HepG2 (cell line): Measurements from ENCODE around the gene MPZ. TPM values are rescaled to one million over a fixed set of nuclear protein-coding genes. Genes with fewer than 3 reads are reported as not detected.

ENCODE experiments used
- ATAC-seq: fragments of 200-7000 bp; cut with Tn5 transposase; 3 replicates; pipeline ENCODE4 v1.9.1; 2020; ENCODE audit warnings: mild to moderate bottlenecking, moderate library complexity
- BruUV-seq: library from RNA; stranded (reverse); fragments of 400-500 nt; replicated peaks from 2 replicates; lab custom pipeline; 2021; lab: Mats Ljungman, UMichigan
- CTCF ChIA-PET: fragments of 300-600 bp; formaldehyde crosslinking; extraction: SDS; loops from one replicate; lab custom pipeline; 2021; ENCODE audit warnings: low total read pairs, inconsistent platforms, low intra/inter-chr PET ratio; lab: Yijun Ruan, JAX
- POLR2A ChIA-PET: fragments of 350-600 bp; sonication (Branson Sonifier 250); formaldehyde crosslinking; loops from one replicate; lab custom pipeline; 2020; ENCODE audit warnings: antibody characterized with exemption, inconsistent platforms; lab: Yijun Ruan, JAX
- DNase-seq: peaks from one replicate; pipeline ENCODE4 v3.0.0-alpha.2; 2015; ENCODE audit warnings: low spot score
- FAIRE-seq: peaks from 3 replicates; lab custom pipeline; 2011; peaks lifted over from hg19 to GRCh38; lab: Jason Lieb, UNC
- H2AFZ ChIP-seq: one replicate; pipeline ENCODE4 v1.6.1; 2011; ENCODE audit warnings: low read length, inconsistent platforms
- H3K27ac ChIP-seq: fragments of 300-600 bp; 3 replicates; pipeline ENCODE4 v1.8.0; 2011; ENCODE audit warnings: mixed run types, mild to moderate bottlenecking, mixed read lengths, low read length, inconsistent platforms; ENCODE audit not compliant: insufficient read depth; ENCODE audit errors: extremely low read length
- H3K27me3 ChIP-seq, 2 experiments: fragments of 200-600 bp in 1 of 2; 2 replicates in 1 of 2; 3 replicates in 1 of 2; pipeline versions ENCODE4 v1.6.0 to v1.8.0; 2011; ENCODE audit warnings: low read length in 2 of 2, mild to moderate bottlenecking in 2 of 2, moderate library complexity in 2 of 2, inconsistent platforms in 1 of 2; ENCODE audit not compliant: insufficient read depth in 2 of 2, control insufficient read depth in 1 of 2
- H3K36me3 ChIP-seq, 2 experiments: fragments of 200-600 bp in 1 of 2; replicated peaks in 1 of 2; 2 replicates in 1 of 2; 3 replicates in 1 of 2; pipeline versions ENCODE4 v1.5.1 to v1.8.0; 2011; ENCODE audit warnings: low read length in 2 of 2, inconsistent platforms in 1 of 2; ENCODE audit not compliant: insufficient read depth in 2 of 2, control insufficient read depth in 1 of 2
- H3K4me1 ChIP-seq: 2 replicates; pipeline ENCODE4 v1.5.1; 2012; ENCODE audit warnings: low read length, inconsistent platforms; ENCODE audit not compliant: insufficient read depth
- H3K4me2 ChIP-seq: 2 replicates; pipeline ENCODE4 v1.6.0; 2011; ENCODE audit warnings: low read depth, low read length, inconsistent platforms
- H3K4me3 ChIP-seq, 3 experiments: fragments of 200-600 bp in 1 of 3; sonication (generic), shearing (Covaris generic) in 1 of 3; replicated peaks in 1 of 3; 2 replicates each; pipeline ENCODE4 v1.5.1; 2011 to 2016; ENCODE audit warnings: low read length in 3 of 3, inconsistent platforms in 2 of 3, low read depth in 2 of 3, mild to moderate bottlenecking in 2 of 3, control low read depth in 1 of 3, mixed read lengths in 1 of 3; ENCODE audit not compliant: insufficient read depth in 1 of 3
- H3K79me2 ChIP-seq: one replicate; pipeline ENCODE4 v1.6.1; 2011; ENCODE audit warnings: low read length, inconsistent platforms; ENCODE audit not compliant: insufficient read depth
- H3K9ac ChIP-seq: 2 replicates; pipeline ENCODE4 v1.6.0; 2011; ENCODE audit warnings: mild to moderate bottlenecking, low read depth, low read length, inconsistent platforms; ENCODE audit not compliant: insufficient read depth
- H3K9me3 ChIP-seq: 2 replicates; pipeline ENCODE4 v1.5.1; 2012; ENCODE audit warnings: mild to moderate bottlenecking, low read length
- H4K20me1 ChIP-seq: 2 replicates; pipeline ENCODE4 v1.6.0; 2011; ENCODE audit warnings: inconsistent platforms, mild to moderate bottlenecking, low read length, moderate library complexity; ENCODE audit not compliant: insufficient read depth
- AFF4 ChIP-seq: sonication (generic); formaldehyde crosslinking; IDR thresholded peaks from 2 replicates; pipeline ENCODE4 v1.4.0; 2020; ENCODE audit warnings: missing genetic modification reagents
- ARNT ChIP-seq: fragments of 450-650 bp; IDR thresholded peaks from 2 replicates; pipeline ENCODE4 v1.6.1; 2017
- ATAD3A ChIP-seq: sonication (generic); formaldehyde crosslinking; IDR thresholded peaks from 2 replicates; pipeline ENCODE4 v1.4.0; 2020; ENCODE audit warnings: missing genetic modification reagents
- ATF2 ChIP-seq: sonication (generic); formaldehyde crosslinking; IDR thresholded peaks from 2 replicates; pipeline ENCODE4 v1.4.0; 2020; ENCODE audit warnings: missing genetic modification reagents
- CBX1 ChIP-seq: IDR thresholded peaks from one replicate; pipeline ENCODE4 v1.6.1; 2016; ENCODE audit warnings: antibody characterized with exemption, low read depth
- CHD2 ChIP-seq: IDR thresholded peaks from 2 replicates; pipeline ENCODE4 v1.6.1; 2011; ENCODE audit warnings: low read depth, low read length, improper control_type of control experiment
- HMG20B ChIP-seq: conservative IDR thresholded peaks from 2 replicates; pipeline ENCODE4 v1.6.1; 2016; ENCODE audit warnings: missing genetic modification reagents, missing compliant biosample characterization
- NFIB ChIP-seq: sonication (generic); formaldehyde crosslinking; IDR thresholded peaks from 2 replicates; pipeline ENCODE4 v1.9.0; 2021; ENCODE audit warnings: missing genetic modification reagents, mild to moderate bottlenecking, borderline replicate concordance
- SCMH1 ChIP-seq: sonication (generic); formaldehyde crosslinking; IDR thresholded peaks from 2 replicates; pipeline ENCODE4 v1.9.0; 2021; ENCODE audit warnings: missing genetic modification reagents, mild to moderate bottlenecking, borderline replicate concordance
- SOX6 ChIP-seq, 2 experiments: fragments of 450-650 bp in 1 of 2; sonication (generic) in 1 of 2; formaldehyde crosslinking in 1 of 2; IDR thresholded peaks; 2 replicates each; pipeline versions ENCODE4 v1.4.0 to v1.6.1; 2017 to 2020; ENCODE audit warnings: antibody characterized with exemption in 1 of 2, mild to moderate bottlenecking in 1 of 2, missing genetic modification reagents in 1 of 2
- ZNF253 ChIP-seq: sonication (generic); formaldehyde crosslinking; IDR thresholded peaks from 2 replicates; pipeline ENCODE4 v1.8.0; 2022; ENCODE audit warnings: mild to moderate bottlenecking, missing genetic modification reagents, borderline replicate concordance
- ZNF550 ChIP-seq: sonication (generic); formaldehyde crosslinking; IDR thresholded peaks from 2 replicates; pipeline ENCODE4 v1.4.0; 2020; ENCODE audit warnings: mild to moderate bottlenecking, missing genetic modification reagents, borderline replicate concordance
- WGBS: methylation state at CpG from one replicate; pipeline ENCODE4 v1.1.6; 2017; ENCODE audit warnings: low lambda C conversion rate; 5-methylcytosine and 5-hydroxymethylcytosine counted together
- in situ Hi-C: cut with HindIII; loops from 2 replicates; pipeline ENCODE4 v1.10.0; 2017; ENCODE audit warnings: low pct_unique_long_range_greater_than_20kb; ENCODE audit not compliant: extremely low pct_ligation_motif_present
- intact Hi-C: fragments of 100-400 bp; cut with micrococcal nuclease; formaldehyde crosslinking; loops from one replicate; pipeline ENCODE4 v1.10.0; 2022; ENCODE audit not compliant: unreplicated experiment
- polyA plus RNA-seq, 8 experiments: library from polyadenylated mRNA; depleted of rRNA in 3 of 8; stranded (reverse) in 7 of 8; unstranded in 1 of 8; fragments of >200 nt; fragmentation: Illumina TruSeq in 4 of 8; extraction: Trizol in 4 of 8; gene quantifications; 2 replicates each; pipeline versions ENCODE4 v1.2.1 to v1.2.3, GENCODE V29; 2011 to 2016; ENCODE audit warnings: low read depth in 4 of 8, missing spikeins in 1 of 8, mixed read lengths in 1 of 8; ENCODE audit not compliant: insufficient read depth in 1 of 8
- total RNA-seq, 5 experiments: library from RNA; depleted of rRNA; stranded (reverse); fragments of >200 nt; fragmentation: Illumina TruSeq; extraction: Trizol; gene quantifications; 2 replicates each; pipeline ENCODE4 v1.2.3, GENCODE V29; 2016; ENCODE audit warnings: low read depth in 1 of 5

The MPZ gene
- total and polyA plus RNA-seq, 2 of the 13 experiments (the other 11 are each of a cell fraction or from before 2014, with no cell fraction given): 18.3 to 24.6 TPM

DNA sequence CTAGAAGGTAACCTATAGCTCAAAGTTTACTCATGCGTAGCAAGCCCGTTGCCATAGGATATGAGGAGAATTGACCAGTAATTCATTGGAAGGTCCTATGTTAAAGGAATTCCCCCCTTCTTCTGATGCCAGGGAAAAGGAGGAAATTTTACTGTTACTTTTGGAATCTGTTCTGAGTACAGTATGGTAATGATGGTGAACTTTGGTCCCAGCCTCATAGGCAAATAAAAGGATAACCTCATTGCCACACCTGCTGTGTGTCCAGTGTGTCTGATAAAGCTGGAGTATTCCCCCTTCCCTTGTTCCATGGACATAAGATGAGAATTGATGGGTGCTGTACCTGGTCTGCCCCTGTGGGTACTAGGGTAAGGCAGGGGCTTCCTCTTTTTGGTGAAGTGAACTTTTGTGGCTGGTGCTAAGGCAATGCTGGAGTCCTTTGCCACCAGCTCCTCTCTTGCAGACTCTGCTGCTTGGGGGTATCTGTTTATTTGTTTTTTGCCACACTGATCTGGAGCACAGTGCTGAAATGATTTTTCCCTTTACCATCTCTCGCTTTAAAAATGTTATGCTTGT lies 22.2 kb downstream of the MPZ start (continued):
- no peak for TF ChIP-seq SOX6 (IDR thresholded peaks at IDR 0.05)
- TF ChIP-seq SOX6 (CRISPR knock-in tag; IDR thresholded peaks at IDR 0.05): 0 out of 2 replicates have a peak, but pooled peaks have one; percentile 21

DNA sequence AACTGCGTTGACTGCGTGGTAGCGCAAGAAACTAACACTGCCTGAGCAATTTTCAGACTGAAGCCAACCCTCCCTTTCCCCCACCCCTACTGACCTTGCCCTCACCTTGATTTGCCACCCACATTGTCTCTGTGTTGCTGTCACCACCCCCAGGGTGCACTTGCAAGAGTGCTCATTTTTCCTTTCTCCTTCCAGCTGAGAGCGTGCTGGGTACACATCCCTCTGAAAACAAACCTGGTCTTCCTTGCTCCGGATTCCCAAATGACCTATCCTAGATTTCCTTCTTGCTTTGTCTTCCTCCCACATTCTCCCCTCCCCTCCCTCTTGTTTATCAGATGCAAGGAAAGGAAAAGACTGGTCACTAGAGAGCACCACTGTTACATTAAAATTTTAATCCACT lies 24.2 kb downstream of the MPZ start:
- H3K27me3 ChIP-seq: no peaks in the 10 kb centered on the region; a peak in 1 of 5 replicates
- H3K4me1 ChIP-seq: peaks cover 21% of the 10 kb centered on the region
- H3K79me2 ChIP-seq: no peaks in the 10 kb centered on the region
- intact Hi-C loops (no loop called here), in situ Hi-C loops (no loop called here)
- POLR2A ChIA-PET: no interaction called here
- no peak overlapping the region for H3K4me3 ChIP-seq
- no peak overlapping the region for H2AFZ ChIP-seq
- CTCF ChIA-PET: no interaction called here
- no peak for ATAC-seq
- FAIRE-seq: no peak
- no TSS peak for BruUV-seq
- no peak for DNase-seq
- no peaks in the 10 kb centered on the region for H3K36me3 ChIP-seq
- no peaks in the 10 kb centered on the region for H3K9me3 ChIP-seq
- no peaks in the 10 kb centered on the region for H4K20me1 ChIP-seq
- H3K27ac ChIP-seq: no peak overlapping the region
- no peak overlapping the region for H3K4me2 ChIP-seq
- WGBS: 64% methylated on average over 5 of the region's 5 CpGs
- H3K9ac ChIP-seq: no peak overlapping the region
- TF ChIP-seq SCMH1 (CRISPR knock-in tag): no peak
- TF ChIP-seq ATF2: no peak
- TF ChIP-seq ARNT: no peak
- no peak for TF ChIP-seq ZNF253 (CRISPR knock-in tag)
- TF ChIP-seq CHD2: no peak
- TF ChIP-seq CBX1: no peak
- no peak for TF ChIP-seq ATAD3A (CRISPR knock-in tag)
- no peak for TF ChIP-seq NFIB
- no peak for TF ChIP-seq ZNF550
- TF ChIP-seq AFF4: no peak
- no peak for TF ChIP-seq HMG20B (CRISPR knock-in tag)
